ENCODE results near the gene HOXC10. TPM values are rescaled to one million over a fixed set of nuclear protein-coding genes. Genes with fewer than 3 reads are reported as not detected.

Gene HOXC10
- 6.9 and 7.5 TPM in 2 replicates for total RNA-seq (2014; rRNA removed)
- polyA plus RNA-seq (2012), result 15.9 TPM

GRCh38 chr12:53984901-53985691 lies at the start of gene HOXC10:
TSS of gene HOXC10 (plus strand) at chr12:53985146. CDS start at chr12:53985260, 114 bp downstream.
- DNase-seq (ENCODE audit: low read depth), result peak; percentile 95

DNA sequence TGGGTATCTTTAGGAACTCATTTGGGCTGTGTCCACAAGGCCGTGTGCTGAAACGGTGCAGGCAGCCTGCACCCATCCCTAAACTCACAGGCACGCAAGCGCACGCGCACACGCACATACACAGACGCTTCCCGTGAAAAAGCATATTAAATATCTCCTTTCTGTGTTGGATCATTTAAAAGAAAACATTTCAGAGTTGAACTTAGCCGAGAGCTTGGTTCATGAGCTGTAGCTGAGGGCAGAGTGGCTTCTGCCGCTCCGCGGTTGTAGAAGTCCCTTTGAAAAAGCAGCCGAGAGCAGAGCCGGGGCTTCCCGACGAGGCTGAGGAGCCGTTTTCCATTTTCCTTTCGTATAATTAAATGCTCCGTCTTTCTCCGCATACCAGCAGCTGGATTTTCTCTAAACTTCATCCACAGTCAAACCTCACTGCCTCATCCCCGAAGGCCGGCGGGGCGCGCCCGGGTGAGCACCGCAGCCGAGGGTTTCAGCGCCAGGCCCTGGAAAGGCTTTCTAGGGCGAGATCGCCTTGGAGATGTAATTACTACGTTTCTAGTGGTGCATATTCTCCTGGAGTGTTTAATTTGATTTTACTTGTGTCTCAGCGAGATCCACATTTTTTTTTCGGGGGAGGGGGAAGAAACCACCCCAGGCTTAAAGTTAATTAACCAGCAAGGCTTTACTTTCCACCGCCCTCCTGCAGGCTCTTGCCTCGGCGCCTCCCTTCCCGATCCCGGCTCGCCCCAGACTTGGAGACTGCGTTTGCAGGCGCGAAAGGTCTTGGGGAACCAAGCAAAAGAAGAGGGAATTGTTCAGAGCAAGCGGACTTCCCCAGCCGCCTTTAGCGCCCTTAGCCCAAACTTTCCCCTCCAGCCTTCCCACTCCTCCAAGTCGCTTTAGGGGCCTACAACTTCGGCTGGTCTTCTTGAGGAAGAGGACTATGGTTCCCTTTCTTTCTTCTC lies 49.3 kb upstream of the HOXC10 start:
- no peak for DNase-seq (ENCODE audit: low read depth)

DNA sequence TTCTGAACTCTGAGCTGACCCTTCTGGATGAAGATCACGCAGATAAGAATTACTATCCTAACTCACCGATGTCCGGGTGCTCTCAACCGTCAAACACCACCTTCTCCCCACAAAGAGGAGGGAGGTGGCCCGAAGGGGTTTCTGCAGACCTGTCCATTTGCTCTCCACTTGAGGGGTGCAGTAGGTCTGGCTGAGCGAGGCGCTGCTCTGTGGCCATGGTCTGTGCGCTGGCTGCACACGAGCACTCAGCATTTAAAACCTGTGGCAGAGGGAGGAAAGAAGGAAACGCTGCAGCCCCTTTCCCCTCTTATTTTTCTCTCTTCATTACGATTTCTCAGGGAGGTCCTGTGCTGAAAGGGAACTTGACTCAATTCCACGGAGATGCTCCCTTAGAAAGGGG lies 47.8 kb upstream of the HOXC10 start:
- DNase-seq (ENCODE audit: low read depth), result no peak

DNA sequence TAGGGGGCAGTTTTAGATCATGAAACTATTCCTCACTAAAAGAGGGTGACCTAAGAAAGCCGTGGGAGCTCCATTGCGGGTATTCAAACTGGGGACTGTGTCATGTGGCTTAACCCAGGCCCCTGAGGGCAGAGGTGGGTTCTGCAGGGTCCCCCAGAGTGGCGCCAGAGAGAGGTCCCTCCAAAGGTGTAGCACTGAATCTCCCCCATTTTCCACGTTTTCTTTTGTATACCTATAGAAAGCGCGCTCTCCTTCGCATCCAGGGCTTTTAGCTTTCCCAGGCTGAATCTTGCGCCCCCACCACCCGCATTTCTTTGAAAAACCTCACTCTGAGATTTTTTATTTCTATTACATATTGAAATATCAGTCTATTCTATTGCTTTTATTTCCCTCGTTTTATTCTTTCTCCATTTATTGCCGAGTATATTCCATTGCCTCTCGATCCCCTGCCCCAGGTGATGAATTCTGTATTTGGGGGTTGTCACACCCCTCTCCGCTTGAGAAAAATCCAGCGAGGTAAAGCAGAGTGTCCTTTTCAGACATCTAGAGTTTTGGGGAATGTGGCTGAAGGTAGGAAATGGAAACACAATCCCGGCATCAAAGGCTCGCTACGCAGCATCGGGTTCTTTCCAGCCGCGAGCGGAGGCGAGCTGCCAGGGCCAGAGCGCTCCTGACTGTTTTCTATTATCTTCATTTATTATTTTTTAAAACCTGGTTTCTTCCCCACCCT lies 47.2 kb upstream of the HOXC10 start:
- no peak for DNase-seq (ENCODE audit: low read depth)

DNA sequence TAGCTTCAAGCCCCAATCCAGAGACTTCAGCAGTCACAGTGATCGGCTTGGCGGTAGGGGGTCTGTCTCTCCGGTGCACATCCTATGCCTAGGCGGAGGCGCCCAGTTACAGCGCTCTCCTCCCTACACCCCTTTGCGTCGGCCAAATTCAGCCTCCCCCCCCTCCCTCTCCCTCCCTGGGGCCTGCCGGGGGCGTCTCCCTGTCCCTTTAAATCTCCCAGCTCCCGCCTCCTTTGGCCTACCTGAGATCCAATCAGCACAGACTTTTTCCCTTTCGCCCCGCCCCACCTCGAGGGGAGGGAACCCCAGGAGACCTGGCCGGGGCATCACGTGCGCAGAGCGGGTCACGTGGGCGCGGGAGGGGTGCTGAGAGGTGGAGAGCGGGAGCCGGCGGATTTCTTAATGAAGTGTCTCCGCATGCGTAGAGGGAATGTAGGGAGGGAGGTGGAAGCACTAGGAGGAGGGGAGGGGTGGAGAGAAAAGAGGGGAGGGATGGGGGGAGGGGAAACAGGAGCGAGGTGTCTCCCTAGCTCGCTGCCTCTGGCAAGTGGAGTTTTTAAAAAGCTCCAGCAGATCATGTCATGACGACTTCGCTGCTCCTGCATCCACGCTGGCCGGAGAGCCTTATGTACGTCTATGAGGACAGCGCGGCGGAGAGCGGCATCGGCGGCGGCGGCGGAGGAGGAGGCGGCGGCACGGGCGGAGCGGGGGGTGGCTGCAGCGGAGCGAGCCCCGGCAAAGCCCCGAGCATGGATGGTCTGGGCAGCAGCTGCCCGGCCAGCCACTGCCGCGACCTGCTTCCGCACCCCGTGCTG lies 46.4 kb upstream of the HOXC10 start, which contains the start of gene HOXC13:
TSS of gene HOXC13 (plus strand) at position 506 of the 815 bp plus-strand sequence. CDS start at position 582, 76 bp downstream.
- peak; percentile 99 for DNase-seq (ENCODE audit: low read depth)

GRCh38 chr12:53939141-53940108 lies 45.5 kb upstream of the HOXC10 start:
- peak; percentile 45 for DNase-seq (ENCODE audit: low read depth)

- DNase-seq (ENCODE audit: low read depth), result no peak
These were observed 44.4 kb upstream of the HOXC10 start for GRCh38 chr12:53940443-53941014.

DNA sequence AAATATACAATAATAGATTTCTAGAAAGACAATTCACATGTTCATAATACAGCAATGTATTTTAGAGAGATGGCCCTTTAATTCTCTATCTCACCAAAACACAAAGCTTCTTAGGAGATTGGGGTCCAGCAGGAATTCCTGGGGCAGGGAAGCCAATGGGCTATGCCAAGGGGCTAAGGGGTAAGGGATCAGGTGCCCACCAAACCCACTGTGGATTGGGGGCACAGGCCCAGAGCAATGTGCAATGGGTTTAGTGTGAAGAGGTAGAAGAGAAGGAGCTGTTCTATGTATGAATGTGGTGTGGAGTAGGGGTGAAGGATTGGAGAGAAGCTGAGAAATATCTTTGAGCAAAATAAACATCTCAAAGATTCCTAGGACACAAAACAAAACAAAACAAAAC lies 43.8 kb upstream of the HOXC10 start:
- DNase-seq (ENCODE audit: low read depth), result no peak

DNA sequence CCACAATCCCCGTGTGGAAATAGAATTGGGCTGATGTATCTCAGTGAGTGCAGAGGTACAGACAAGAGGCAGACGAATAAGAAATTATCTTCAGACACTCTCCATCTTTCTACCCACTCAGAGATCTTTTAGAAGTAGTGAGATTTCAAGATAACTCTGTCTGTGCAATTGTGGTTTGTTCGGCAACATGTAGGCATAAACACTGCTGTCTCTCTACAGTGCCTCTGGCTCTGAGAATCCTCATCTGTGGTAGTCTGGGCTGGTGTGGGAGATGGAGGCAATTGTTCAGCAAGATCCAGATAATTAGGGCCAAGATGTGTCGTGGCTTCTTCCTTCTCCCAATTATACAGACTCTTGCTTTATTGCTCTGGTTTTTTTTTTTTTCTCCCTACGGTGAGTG lies 43.2 kb upstream of the HOXC10 start:
- DNase-seq (ENCODE audit: low read depth), result no peak

- DNase-seq (ENCODE audit: low read depth), result no peak
These were observed 42.4 kb upstream of the HOXC10 start for GRCh38 chr12:53942467-53942997.

GRCh38 chr12:53944209-53944608 lies 40.7 kb upstream of the HOXC10 start:
- no peak for DNase-seq (ENCODE audit: low read depth)

GRCh38 chr12:53944907-53945847 lies 39.8 kb upstream of the HOXC10 start:
- DNase-seq (ENCODE audit: low read depth), result no peak

- DNase-seq (ENCODE audit: low read depth), result no peak
These were observed 37.2 kb upstream of the HOXC10 start for GRCh38 chr12:53947743-53948142.

- no peak for DNase-seq (ENCODE audit: low read depth)
These were observed 36.0 kb upstream of the HOXC10 start for GRCh38 chr12:53948650-53949593.

DNA sequence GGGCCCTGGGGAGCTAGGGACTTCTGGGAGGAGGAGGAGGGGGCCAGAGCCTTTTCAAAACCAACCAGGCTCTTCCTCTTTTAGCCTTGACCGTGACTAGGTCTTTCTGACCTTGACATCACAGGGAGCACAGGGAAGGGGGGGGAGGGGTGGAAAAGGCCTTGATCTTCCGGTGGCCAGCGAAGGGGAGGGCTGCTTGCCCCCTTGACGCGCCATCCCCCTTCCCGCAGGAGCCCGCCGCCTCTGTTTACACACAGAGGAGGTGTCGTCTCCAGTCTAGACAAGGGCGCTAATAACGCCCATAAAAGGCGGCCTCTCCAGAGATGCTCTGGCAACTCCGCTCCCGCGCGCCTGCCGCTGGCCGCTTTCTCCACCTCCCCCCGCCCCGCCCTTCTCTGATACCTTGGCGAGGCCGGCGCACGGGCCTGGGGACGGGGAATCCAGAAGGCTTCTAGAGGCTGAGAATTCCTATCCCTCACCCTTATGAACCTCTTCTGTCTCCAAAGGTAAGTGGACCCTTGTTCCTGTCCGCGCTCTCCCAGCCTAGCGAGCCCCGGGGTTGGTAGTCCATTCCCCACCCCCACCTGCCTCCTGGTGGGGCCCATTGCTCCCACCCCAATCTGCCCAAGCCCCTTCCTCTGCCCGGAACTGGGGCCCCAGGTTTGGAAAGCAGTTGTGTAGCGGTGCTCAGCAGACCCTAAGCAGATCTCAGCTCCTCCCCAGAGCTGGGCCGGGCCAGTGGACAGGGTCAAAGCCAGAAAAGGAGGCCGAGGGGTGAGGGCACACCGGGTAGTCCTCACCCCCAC lies 35.1 kb upstream of the HOXC10 start:
- DNase-seq (ENCODE audit: low read depth), result no peak

DNA sequence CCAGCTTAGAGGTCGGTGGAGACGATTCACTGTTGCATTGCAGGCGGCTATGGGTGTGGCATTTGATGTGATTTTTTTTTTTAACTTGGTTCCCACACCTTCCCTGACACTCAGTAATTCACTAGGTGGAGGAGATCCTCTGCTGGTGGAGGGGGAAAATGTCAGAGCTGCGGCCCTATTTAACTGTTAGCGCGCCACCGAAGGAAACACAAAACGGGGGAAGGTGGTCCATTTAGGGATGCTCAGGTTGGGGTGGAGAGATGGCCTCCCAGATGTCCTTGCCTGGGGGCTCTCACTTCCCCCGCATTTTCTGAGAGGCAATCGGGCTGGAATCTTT lies 34.5 kb upstream of the HOXC10 start:
- no peak for DNase-seq (ENCODE audit: low read depth)

Measured in LHCN-M2 (cell line).